Measurements from ENCODE around the gene FAM171A1. TPM values are rescaled to one million over a fixed set of nuclear protein-coding genes. Genes with fewer than 3 reads are reported as not detected.
"Not testable (repeated sequence)": the region's sequence is repeated elsewhere in the genome, so short reads cannot be mapped to it uniquely, and the experiment has no call there.

FAM171A1 gene
- total and polyA plus RNA-seq, 2 donors (not counting 1 experiment from before 2014, with no cell fraction given): 0.09 TPM; not detected in 1

DNA sequence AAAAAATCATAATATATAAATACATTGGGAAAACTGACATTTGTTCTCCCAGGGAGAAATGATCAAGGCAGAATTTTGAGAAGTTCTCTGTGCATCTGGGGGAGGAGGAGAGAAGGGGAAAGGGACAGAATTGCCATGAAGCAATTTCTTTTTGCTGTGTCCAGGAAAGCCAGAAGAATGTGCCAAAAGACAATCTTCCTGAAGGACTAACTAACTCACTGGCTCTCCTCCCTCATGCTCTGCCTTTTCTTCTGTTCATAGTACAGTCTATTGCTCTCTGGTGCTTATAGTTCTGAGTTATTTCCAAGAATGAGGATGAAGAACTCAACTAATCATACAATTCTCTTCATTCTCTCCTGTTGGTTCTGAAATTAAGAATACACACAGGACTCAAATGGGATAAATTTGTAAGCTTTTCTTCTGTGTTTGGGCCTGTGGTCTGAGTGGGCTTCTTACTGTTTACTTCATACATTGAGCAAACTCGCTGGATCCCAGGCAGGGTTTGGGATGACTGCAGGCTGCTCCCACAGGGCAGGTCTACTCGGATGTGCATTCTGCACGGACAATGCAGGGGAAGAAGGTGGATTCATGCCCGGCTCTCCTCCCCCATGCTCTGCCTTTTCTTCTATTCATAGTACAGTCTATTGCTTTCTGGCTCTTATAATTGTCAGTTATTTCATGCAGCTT is 22.2 kb upstream of the FAM171A1 start:
- Mint-ChIP-seq H3K4me3 (no peak overlapping the region), H3K9me3 (ENCODE audit: insufficient read depth) (no peaks in the 10 kb centered on the region), H3K4me1 (no peaks in the 10 kb centered on the region), H3K27ac (no peak overlapping the region), H3K27me3 (peaks cover 14% of the 10 kb centered on the region)
- Histone ChIP-seq H3K27ac (ENCODE audit: low read length in 2 of 2) (no peak overlapping the region), H3K9ac (ENCODE audit: low read length) (no peak overlapping the region), H4K20me1 (ENCODE audit: control insufficient read depth, insufficient read depth, low read length, poor library complexity, severe bottlenecking) (no peaks in the 10 kb centered on the region), H3K79me2 (ENCODE audit: control insufficient read depth, insufficient read depth, low read length) (no peaks in the 10 kb centered on the region), H3K27me3 (replicated peaks in 1 of 4; ENCODE audit: control extremely low read depth in 1 of 4, control insufficient read depth in 3 of 4, insufficient read depth in 4 of 4, low read length in 3 of 4) (no peaks in the 10 kb centered on the region), H3K4me3 (ENCODE audit: control extremely low read depth in 1 of 5, extremely low read depth in 1 of 5, insufficient read depth in 1 of 5, low read depth in 2 of 5, low read length in 4 of 5) (no peak overlapping the region), H3K4me2 (replicated peaks; ENCODE audit: low read depth, low read length, poor library complexity, severe bottlenecking) (no peak overlapping the region), H3K4me1 (ENCODE audit: control insufficient read depth in 2 of 2, insufficient read depth in 2 of 2, low read length in 2 of 2) (no peaks in the 10 kb centered on the region), H2AFZ (ENCODE audit: insufficient read depth, low read depth, low read length, poor library complexity, severe bottlenecking) (no peak overlapping the region), H3K36me3 (replicated peaks in 1 of 2; ENCODE audit: control extremely low read depth in 1 of 2, control insufficient read depth in 1 of 2, extremely low read depth in 1 of 2, insufficient read depth in 2 of 2, low read length in 1 of 2) (no peaks in the 10 kb centered on the region), H3K9me3 (ENCODE audit: control extremely low read depth in 1 of 3, control insufficient read depth in 2 of 3, insufficient read depth in 1 of 3, low read length in 2 of 3) (no peaks in the 10 kb centered on the region)
- 94% methylated on average over 3 of the region's 4 CpGs for WGBS (ENCODE audit: insufficient coverage)
- CTCF ChIA-PET: no interaction called here
- TF ChIP-seq EZH2 (IDR thresholded peaks at IDR 0.05; ENCODE audit: borderline replicate concordance, insufficient read depth, low read depth, low read length, poor library complexity, severe bottlenecking): no peak
- TF ChIP-seq, protein P1, sequence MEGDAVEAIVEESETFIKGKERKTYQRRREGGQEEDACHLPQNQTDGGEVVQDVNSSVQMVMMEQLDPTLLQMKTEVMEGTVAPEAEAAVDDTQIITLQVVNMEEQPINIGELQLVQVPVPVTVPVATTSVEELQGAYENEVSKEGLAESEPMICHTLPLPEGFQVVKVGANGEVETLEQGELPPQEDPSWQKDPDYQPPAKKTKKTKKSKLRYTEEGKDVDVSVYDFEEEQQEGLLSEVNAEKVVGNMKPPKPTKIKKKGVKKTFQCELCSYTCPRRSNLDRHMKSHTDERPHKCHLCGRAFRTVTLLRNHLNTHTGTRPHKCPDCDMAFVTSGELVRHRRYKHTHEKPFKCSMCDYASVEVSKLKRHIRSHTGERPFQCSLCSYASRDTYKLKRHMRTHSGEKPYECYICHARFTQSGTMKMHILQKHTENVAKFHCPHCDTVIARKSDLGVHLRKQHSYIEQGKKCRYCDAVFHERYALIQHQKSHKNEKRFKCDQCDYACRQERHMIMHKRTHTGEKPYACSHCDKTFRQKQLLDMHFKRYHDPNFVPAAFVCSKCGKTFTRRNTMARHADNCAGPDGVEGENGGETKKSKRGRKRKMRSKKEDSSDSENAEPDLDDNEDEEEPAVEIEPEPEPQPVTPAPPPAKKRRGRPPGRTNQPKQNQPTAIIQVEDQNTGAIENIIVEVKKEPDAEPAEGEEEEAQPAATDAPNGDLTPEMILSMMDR (IDR thresholded peaks at IDR 0.05): no peak
- ATAC-seq (ENCODE audit: low read depth): no peak
- POLR2A ChIA-PET: no interaction called here
- intact Hi-C loops (cut with micrococcal nuclease): no loop called here
- no peak for DNase-seq

DNA sequence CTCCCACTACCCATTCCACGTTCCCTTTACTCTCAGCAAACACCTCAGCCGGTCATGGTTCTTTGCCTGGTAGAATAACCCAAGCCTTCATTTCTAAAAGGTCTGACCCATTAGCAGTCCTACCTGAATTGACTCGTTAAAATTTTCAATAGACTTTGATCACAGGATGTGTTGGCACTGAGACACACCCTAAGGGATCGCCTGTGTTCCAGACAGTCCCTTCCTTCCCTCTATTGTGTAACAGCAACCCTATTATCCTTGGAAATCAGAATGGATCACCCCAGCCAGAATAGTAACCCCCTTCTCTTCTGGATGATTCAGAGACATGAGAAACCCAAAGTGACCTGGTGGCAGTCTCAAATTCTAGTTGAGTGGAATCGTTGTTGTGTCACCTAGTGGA is 20.4 kb upstream of the FAM171A1 start:
- ChIA-PET POLR2A (no interaction called here), CTCF (no interaction called here)
- Mint-ChIP-seq H3K4me1 (no peaks in the 10 kb centered on the region), H3K27ac (no peak overlapping the region), H3K4me3 (no peak overlapping the region), H3K9me3 (ENCODE audit: insufficient read depth) (no peaks in the 10 kb centered on the region), H3K27me3 (peaks cover 13% of the 10 kb centered on the region)
- Histone ChIP-seq H2AFZ (ENCODE audit: insufficient read depth, low read depth, low read length, poor library complexity, severe bottlenecking) (no peak overlapping the region), H3K79me2 (ENCODE audit: control insufficient read depth, insufficient read depth, low read length) (no peaks in the 10 kb centered on the region), H3K36me3 (replicated peaks in 1 of 2; ENCODE audit: control extremely low read depth in 1 of 2, control insufficient read depth in 1 of 2, extremely low read depth in 1 of 2, insufficient read depth in 2 of 2, low read length in 1 of 2) (no peaks in the 10 kb centered on the region), H4K20me1 (ENCODE audit: control insufficient read depth, insufficient read depth, low read length, poor library complexity, severe bottlenecking) (no peaks in the 10 kb centered on the region), H3K9me3 (ENCODE audit: control extremely low read depth in 1 of 3, control insufficient read depth in 2 of 3, insufficient read depth in 1 of 3, low read length in 2 of 3) (no peaks in the 10 kb centered on the region), H3K4me2 (replicated peaks; ENCODE audit: low read depth, low read length, poor library complexity, severe bottlenecking) (no peak overlapping the region), H3K4me3 (ENCODE audit: control extremely low read depth in 1 of 5, extremely low read depth in 1 of 5, insufficient read depth in 1 of 5, low read depth in 2 of 5, low read length in 4 of 5) (no peak overlapping the region), H3K4me1 (ENCODE audit: control insufficient read depth in 2 of 2, insufficient read depth in 2 of 2, low read length in 2 of 2) (no peaks in the 10 kb centered on the region), H3K27ac (ENCODE audit: low read length in 2 of 2) (no peak overlapping the region), H3K9ac (ENCODE audit: low read length) (no peak overlapping the region), H3K27me3 (replicated peaks in 1 of 4; ENCODE audit: control extremely low read depth in 1 of 4, control insufficient read depth in 3 of 4, insufficient read depth in 4 of 4, low read length in 3 of 4) (no peaks in the 10 kb centered on the region)
- WGBS (ENCODE audit: insufficient coverage): 86% methylated on average over 5 of the region's 5 CpGs
- ATAC-seq (ENCODE audit: low read depth): no peak
- TF ChIP-seq EZH2 (IDR thresholded peaks at IDR 0.05; ENCODE audit: borderline replicate concordance, insufficient read depth, low read depth, low read length, poor library complexity, severe bottlenecking): no peak
- TF ChIP-seq, protein P1 (IDR thresholded peaks at IDR 0.05): no peak
- intact Hi-C loops (cut with micrococcal nuclease): no loop called here
- DNase-seq: no peak

DNA sequence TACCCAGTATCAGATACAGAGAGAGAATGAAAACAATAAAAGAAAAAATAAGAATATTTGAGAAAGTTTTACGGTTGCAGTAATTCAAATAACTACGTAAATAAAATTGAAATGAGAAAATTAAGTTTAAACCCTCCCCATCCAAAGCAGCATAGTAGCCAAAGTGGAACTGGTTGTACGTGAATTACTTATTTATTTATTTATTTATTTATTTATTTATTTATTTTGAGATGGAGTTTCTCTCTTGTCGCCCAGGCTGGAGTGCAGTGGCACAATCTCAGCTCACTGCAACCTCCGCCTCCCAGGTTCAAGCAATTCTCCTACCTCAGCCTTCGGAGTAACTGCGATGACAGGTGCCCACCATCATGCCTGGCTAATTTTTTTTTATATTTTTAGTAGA is 17.1 kb upstream of the FAM171A1 start:
- H3K9ac ChIP-seq (ENCODE audit: low read length); H3K36me3 ChIP-seq (replicated peaks in 1 of 2; ENCODE audit: control extremely low read depth in 1 of 2, control insufficient read depth in 1 of 2, extremely low read depth in 1 of 2, insufficient read depth in 2 of 2, low read length in 1 of 2); H3K79me2 ChIP-seq (ENCODE audit: control insufficient read depth, insufficient read depth, low read length); H2AFZ ChIP-seq (ENCODE audit: insufficient read depth, low read depth, low read length, poor library complexity, severe bottlenecking); H3K27ac Mint-ChIP-seq; H3K4me2 ChIP-seq (replicated peaks; ENCODE audit: low read depth, low read length, poor library complexity, severe bottlenecking); H4K20me1 ChIP-seq (ENCODE audit: control insufficient read depth, insufficient read depth, low read length, poor library complexity, severe bottlenecking); H3K4me3 ChIP-seq (ENCODE audit: control extremely low read depth in 1 of 5, extremely low read depth in 1 of 5, insufficient read depth in 1 of 5, low read depth in 2 of 5, low read length in 4 of 5); H3K27me3 ChIP-seq (replicated peaks in 1 of 4; ENCODE audit: control extremely low read depth in 1 of 4, control insufficient read depth in 3 of 4, insufficient read depth in 4 of 4, low read length in 3 of 4); CTCF ChIA-PET; H3K9me3 Mint-ChIP-seq (ENCODE audit: insufficient read depth); H3K4me3 Mint-ChIP-seq; H3K4me1 Mint-ChIP-seq; ATAC-seq (ENCODE audit: low read depth); H3K4me1 ChIP-seq (ENCODE audit: control insufficient read depth in 2 of 2, insufficient read depth in 2 of 2, low read length in 2 of 2); intact Hi-C loops (cut with micrococcal nuclease); DNase-seq; H3K9me3 ChIP-seq (ENCODE audit: control extremely low read depth in 1 of 3, control insufficient read depth in 2 of 3, insufficient read depth in 1 of 3, low read length in 2 of 3); POLR2A ChIA-PET; H3K27ac ChIP-seq (ENCODE audit: low read length in 2 of 2): not testable (repeated sequence)
- peaks cover 21% of the 10 kb centered on the region for H3K27me3 Mint-ChIP-seq
- no CpG with 5 or more reads among the region's 7 CpGs for WGBS (ENCODE audit: insufficient coverage)
